KBM-7 (cell line): ENCODE results near the gene PAPOLB.

ENCODE experiments used
- DNase-seq: peaks from one replicate; pipeline ENCODE4 v3.0.0-alpha.2; 2015
- in situ Hi-C: fragments of 300-500 bp; cut with MboI; formaldehyde crosslinking; loops from 2 replicates; pipeline ENCODE4 v1.14.3; 2020; ENCODE audit warnings: low sequenced_read_pairs, low pct_unique_long_range_greater_than_20kb, mixed read lengths

Gene PAPOLB

DNA sequence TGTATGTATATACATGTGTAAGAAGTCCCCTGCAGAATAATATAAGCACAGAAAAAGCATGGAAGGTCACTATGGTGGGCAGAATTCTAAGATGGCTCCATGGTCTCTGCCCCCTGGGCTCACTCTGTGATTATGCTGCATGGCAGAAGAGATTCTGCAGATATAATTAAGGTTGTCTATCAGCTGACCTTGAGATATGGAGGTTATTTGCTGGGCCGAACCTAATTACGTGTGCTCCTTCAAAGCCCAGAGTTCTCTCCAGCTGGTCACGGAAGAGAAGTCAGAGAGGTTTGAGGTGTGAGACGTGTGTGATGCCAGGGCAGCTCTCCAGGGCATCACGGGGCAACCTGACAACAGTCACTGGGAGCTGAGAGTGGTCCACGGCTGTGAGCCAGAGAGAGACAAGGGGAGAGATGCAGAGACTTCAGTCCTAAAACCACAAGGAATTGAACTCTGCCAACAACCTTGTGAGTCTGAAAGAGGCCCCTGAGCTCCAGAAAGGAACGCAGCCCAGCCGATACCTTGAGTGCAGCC, 11.5 kb downstream of the PAPOLB start:
- in situ Hi-C loops = no loop called here
- no peak for DNase-seq

DNA sequence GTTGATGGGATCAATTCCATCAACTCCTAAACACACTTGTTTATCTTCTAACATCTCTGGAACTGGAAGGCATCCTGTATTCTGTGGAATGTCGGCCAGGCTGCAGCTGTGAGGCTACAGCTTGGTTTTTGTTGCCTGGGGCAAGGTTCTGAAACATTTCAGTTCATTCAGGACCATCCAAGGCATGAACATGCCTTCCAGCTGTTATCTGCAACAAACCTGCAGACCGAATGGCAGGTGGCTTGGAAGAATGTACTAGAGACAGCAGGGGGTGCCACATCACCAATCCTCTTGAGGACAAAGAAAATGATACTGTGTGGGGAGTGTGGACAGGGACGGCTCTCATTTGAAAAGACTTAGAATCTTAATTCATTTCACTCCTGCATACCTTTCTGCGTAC, 12.4 kb downstream of the PAPOLB start:
- DNase-seq = peak; percentile 37
- in situ Hi-C loops = no loop called here

DNA sequence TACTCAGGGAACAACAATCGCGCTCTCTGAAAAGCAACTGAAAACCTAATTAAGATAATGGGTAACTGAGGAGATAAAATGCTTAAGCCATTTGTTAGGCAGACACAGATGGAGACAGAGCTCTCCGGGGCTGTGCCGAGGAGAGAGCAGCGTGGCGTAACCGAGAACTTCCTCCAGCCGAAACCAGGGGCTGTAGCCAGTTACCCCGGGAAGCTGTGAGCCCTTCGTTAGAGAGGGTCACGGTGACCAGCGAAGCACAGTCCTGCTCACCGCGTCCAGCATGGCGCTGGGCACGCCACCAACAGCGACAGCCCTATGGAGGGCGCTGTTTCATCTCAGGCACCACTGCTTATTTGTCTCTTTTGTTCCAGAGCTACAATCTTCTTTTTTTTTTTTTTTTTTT, 16.1 kb downstream of the PAPOLB start:
- peak; percentile 82 for DNase-seq
- in situ Hi-C loops = no loop called here

DNA sequence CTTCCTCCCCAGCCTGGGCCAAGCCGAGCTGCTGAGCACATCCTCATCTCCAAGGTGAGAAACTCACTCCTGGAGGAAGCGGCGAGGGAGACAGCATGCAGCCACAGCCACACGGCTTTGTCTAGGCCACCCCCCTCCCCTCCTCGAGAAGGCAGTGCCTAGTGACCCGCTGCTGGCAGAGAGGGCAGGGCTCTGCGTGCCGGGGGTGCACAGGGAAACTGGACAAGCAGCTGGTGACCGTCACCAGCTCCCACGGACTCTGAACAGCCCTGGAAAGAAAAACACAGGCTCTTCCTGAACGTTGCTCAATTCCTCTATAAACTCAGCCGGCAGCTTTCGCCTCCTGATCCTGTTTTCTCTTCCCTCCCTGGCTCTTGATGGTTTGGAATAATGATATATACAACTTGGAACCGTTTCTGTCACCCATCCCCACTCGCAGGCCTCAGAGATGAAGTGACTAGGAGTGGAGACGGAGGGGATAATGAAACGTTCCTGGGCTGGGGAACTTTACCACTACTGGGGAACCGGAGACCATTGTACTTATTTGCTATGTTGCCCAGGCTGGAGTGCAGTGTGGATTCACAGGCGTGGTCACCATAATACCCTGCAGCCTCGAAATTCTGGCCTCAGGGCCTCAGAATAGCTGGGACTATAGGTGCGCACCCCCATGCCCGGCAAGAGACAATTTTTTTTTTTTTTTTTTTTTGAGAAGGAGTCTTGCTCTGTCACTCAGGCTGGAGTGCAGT, 19.3 kb downstream of the PAPOLB start:
- in situ Hi-C loops = no loop called here
- DNase-seq = no peak

DNA sequence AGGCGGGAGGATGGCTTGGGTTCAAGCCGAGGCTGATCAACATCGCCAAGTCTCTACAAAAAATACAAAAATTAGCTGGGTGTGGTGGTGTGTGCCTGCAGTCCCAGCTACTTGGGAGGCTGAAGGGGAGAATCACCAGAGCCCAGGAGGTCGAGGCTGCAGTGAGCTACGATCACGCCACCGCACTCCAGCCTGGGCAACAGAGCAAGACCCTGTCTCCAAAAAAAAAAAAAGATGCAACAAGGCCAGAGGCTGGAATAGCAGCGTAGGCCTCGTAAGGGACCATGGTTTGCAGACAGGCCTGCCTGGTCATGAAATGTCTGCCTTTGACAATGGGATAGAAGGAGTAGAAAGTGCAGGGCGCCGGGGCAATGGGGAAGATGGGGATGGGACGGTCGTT, 20.0 kb downstream of the PAPOLB start:
- DNase-seq = no peak
- in situ Hi-C loops = no loop called here

DNA sequence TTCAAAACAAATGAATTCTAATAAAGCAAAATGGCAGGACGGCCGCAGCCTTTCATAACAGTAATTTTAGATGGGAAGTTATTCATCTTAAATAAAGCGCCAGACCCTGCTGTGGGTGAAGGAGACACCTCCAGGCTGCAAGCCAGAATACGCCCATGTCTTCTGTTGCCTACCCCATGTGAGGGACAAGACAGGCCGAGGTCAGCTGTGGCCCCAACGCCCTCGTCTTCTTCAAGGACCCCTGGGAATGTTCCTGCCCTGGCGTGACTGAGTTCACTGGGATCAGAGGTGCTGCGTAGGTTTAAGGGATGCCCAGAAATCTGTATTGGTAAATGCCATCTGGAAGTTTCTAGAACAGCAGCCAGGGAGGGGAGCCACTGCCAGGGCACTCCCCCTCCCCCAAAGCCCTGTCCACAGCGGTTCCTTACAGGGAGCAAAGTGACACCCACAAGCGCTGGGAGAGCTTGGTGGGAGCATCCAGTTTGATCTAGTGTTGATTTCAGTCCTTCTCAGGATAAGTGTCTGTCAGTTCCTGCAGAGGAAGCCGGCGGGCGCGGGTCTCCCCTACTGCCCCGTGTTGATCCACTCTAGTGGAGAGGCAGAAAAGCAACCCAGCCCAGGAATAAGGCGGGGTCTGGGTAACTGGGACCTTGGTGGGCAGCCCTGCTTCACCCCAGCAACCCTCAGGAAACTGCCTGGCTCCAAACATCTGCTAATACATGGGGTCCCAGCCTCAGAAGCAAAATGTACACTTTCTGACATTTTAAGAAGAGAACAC, 20.6 kb downstream of the PAPOLB start:
- in situ Hi-C loops = no loop called here
- DNase-seq = no peak

DNA sequence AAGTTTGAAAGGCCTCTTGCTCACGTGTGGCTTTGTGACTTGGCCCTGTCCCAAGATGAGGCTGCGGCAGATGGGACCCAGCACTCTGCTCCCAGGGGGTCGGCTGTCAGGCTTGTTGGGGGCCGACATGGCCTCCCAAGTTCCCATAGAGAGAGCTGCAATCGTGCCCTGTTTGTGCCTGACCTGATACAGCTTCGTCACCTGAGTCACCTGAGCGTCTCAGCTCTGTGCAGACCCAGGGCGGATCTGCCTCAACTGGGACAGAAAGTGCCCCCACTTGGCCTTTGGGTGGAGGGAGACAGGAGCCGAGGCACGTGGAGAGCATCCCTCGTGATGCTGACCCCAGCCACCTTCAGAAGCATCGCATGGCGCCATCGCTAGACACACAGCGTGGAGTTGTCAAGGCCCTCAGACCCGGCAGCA, 21.7 kb downstream of the PAPOLB start:
- in situ Hi-C loops = no loop called here
- no peak for DNase-seq

DNA sequence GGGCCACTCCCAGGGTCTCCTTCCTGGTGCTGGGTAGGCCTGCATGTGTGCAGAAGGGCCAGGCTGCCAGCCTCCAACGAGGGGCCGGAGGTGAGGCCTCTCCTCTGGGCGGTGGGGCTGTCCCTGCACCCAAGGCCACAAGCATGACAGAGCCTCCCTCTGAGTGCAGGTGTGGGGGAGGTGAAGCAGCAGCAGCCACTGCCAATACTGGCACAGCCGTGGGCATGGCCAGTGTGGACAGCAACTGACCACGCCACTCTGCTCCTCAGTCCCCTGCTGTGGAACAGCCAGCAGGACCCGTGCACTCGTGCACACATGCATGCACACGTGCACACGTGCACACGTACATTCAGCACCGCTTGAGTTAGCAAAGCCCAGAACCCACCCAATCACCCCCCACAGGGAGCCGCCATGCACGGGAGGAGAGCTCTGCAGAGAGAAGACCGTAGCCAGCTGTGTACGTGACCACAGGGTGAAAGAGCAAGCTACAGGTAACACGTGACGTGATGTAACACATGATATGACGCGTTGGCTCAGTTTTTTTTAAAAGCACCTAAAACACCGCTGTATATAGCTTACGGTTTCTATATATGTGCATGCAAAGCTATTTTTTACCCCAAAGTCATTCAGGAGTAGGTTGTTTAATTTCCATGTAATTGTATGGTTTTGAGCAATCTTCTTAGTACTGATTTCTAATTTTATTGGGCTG, 23.1 kb downstream of the PAPOLB start:
- no peak for DNase-seq
- in situ Hi-C loops = no loop called here

DNA sequence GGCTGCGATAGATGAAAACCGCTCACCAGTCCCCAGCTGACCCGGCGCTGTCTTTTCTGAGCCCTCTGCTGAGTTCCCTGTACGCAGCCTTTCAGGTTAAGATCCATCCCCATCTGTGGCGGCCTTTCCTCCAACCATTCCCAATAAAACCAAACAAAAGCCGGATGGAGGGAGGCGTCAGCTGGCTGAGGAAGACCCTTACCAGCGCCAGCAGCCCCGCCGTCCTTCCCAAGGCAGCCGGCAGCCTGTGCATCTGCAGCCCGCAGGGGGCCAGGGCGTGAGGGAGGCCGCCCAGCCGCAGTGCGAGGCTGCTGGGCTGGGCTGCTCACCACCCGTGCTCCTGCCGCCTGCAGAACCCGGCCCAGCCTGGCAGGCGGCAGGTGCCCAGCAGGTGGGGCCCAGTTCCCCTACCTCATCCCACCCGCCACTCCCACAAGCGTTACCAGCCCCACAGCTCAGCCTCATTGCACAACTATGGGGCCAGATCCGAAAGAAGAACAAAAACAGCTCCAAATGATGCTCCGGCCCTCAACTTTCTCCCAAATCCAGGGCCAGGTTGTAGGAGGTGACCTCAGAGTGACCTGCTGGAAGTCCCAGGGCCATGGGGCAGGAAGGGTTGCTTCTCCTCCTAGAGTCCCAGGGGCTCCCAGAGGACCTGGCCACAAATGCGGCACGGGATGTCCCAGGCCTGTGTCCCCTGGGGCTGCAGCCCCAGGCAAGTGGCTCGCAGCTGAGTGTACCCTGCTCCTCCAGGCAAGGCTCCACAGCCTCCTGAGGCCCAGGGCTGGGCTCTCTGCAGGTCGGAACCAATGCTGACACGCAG, 23.8 kb downstream of the PAPOLB start:
- no peak for DNase-seq
- in situ Hi-C loops = no loop called here

DNA sequence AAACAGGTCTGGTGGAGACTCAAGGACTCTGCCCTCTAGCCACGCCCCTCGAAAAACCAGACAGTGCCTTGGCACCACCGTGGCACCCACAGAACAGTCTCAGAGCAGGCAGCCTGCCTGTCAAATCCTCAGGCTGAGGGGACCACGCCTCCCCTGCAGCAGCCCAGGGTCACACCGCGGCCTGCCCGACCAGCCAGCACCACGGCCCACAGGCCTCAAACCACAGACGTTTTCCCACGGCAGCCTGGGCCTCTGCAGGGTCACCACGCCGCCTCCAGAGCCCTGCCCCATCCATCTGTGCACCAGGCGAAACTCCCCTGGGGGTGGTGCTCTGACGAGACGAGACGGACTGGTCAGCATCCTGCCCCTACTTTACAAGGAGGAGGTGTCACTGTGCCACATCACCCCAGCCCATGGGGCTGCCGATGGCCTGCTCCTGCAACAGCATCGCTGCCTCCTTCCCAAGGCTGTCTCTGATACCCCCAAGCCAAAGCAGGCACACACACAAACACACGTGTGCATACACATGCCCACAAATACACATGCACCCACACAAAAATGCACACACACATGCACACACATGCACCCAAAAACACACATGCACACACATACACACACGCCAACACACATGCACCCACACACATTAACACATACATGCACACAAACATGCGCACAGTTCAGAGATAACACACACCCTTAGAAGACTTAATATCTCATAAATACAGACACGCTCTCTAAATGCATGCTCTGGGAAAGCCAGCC, 24.6 kb downstream of the PAPOLB start:
- in situ Hi-C loops = no loop called here
- no peak for DNase-seq

DNA sequence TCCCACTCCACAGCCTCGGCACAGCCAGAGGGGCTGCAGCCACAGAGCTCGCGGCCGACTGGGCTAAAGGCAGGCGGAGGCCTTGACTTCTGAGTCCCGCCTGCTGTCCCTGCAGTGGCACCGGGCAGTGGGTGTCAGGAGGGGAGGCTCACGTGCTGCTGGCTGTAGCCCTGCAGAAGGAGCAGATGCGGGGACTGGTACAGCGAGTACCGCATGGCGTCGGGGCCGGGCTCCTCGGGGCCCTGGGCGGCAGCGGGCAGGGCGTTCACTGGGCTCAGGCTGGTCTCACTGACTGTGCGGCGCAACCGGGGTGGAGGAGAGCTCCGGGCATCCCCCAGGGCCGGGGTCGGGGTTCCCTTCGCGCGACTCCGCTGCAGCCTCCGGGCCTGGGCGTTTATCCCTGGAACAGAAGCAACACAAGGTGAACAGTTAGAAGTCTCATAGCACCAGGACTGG, 25.6 kb downstream of the PAPOLB start:
- DNase-seq = no peak
- in situ Hi-C loops = no loop called here

DNA sequence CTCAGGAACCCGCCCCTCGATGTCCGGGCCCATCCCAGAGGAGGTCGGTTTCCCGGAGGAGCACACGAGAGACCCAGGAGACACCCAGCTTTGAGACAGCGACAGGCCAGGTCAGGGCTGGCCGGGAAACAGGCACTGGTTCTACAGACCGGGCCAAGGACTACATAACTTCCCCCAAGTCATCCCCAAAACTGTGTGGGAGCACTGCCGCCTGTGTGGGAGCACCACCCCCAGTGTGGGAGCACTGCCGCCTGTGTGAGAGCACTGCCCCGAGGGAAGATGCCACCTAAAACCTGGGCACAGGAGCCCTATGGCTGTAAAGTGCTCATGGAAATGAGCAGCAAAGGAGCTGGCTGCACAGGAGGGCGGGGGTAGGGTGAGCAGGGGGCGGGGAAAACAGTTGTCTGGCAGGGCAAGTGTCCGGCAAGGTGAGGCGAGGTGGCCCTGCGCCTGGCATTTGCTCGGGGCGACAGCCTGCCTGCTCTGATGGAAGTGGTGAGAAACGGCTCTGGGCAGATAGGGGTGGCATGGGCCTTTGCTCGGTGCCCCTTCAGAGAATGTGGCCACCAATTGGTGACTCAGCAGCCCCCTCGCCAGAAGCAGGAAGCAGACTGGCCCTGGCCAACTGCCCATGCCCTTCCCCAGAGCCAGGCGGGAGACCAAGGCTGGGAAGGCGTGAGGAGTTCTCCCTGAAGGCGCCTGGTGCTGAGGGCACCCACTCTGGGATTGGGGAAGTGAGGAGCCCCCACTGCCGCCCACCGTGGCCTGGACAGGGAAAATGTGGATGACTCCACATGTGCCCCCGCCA, 26.2 kb downstream of the PAPOLB start:
- in situ Hi-C loops = no loop called here
- no peak for DNase-seq

DNA sequence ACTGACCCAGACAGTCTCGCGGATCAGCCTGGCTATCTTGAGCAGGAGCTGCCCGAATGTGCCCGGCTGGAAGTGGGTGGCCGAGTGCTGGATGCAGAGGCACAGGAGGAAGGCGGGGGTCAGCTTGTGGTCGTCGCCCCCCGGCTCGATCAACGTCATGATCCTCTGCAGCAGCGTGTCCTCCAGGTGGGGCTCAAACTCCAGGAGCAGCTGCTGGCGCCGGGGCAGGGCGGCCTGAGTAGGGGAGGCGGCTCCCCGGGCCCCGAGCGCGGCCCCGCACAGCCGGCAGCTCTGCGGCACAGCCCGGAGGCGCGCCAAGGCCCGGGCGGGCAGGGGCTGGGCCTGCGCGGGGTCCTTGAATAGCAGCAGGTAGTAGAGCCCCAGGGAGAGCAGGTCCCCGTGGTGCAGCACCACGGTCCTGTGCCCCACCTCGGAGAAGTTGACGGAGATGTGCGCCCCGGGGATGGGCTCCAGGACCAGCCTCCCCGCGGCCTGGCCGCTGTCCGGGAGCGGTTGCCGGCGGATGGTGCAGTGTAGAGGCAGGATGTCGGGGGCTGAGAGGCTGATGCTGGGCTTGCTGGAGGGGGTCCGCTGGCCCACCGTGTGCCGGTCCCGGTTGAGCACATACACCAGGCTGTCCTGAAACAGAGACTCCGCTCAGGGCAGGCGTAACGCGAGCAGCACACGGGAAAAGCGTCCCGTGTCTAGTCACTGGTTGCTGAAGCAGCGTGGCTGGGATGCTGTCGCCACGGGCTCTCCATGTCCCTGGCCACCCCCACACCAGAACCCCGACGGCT, 27.0 kb downstream of the PAPOLB start:
- DNase-seq = no peak
- in situ Hi-C loops = no loop called here

DNA sequence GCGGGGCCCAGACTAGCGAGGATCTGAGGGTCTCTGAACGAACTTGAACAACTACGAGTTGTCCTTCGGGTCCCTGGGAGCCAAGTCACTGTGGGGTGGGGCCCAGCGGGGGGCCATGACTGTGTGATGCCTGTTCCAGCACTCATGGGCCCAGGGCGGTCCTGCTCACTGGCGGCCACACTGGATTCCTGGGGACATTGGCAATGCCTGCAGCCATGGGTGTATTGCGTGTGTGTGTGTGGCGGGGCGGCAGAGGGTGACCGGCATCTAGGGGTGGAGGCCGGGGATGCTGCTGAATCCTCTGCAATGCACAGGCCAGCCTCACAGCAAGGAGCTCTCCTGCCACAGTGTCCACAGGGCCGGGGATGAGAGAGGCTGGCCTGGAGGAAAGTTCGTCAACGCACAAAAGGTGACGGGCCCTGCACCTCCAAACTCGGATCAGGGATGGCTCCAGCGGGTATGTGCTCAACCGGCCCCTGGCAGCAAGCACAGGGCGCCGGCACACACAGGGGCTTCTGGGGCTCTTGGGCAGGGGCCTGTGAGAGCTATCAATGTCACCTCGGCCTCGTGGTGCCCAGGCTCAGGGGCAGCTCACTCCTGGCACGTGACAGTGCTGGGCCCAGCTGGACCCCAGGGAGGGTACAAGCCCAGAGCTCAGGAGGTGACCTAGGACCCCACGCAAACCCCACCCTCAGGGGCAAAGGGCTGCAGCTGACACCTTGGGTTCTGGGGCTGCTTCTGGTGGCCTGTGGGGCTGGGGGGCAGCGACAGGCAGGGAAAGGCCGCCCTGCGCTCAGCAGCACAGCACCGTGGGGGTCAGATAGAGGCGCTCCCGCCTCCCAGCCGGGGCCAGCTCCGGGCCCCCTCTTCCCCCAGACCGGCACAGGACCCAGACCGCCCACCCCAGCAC, 27.9 kb downstream of the PAPOLB start:
- DNase-seq = no peak
- in situ Hi-C loops = no loop called here

DNA sequence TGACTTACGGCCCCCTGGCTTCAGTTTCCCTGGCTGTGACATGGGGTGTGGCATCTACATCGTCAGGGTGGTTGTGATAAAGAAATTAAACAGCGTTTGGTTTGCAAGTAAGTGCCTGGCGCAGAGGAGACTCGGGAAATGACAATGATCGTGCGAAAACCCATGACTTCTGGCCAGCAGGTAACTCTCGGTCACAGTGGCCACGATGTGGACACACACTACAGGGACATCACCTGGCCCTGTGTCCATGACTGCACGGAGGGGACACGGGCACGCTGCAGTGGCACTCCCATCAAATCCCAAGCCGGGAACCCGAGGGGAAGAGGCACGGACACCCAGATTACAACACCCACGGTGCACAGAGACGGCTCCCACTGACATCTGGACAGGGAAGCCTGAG, 28.7 kb downstream of the PAPOLB start:
- in situ Hi-C loops = no loop called here
- no peak for DNase-seq

DNA sequence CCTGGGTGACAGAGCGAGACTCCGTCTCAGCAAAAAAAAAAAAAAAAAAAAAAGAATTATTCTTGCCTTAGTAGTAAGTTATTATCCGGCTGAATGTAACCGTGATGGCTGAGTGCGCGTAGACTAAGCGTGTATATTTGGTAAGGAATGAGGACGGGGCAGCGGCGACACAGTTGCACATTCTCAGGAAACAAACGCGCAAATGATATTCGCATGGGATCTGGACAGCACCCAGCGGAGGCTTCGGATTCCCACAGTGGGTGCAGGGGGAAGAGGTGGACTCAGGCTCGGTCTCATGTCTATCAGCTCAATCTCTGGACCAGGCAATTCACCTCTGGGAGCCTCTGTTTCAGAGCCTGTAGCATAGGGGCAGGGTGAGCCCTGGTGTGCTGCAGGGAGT, 29.1 kb downstream of the PAPOLB start:
- in situ Hi-C loops = no loop called here
- no peak for DNase-seq
